Vagina (tissue), 2 donors: ENCODE data around the gene MTA2.
A peak's percentile ranks its signal among the peaks of the same experiment; 100 is the strongest.

ENCODE experiments used
- CTCF ChIP-seq, 3 experiments: fragments of 450-650 bp in 2 of 3; fragments of 200-600 bp in 1 of 3; sonication (generic) in 1 of 3; IDR thresholded peaks; one replicate each; pipeline ENCODE4 v1.5.1; 2017 to 2019; ENCODE audit warnings: antibody characterized with exemption in 3 of 3, mild to moderate bottlenecking in 2 of 3, moderate library complexity in 2 of 3
- POLR2A ChIP-seq, 2 donors: fragments of 450-650 bp; IDR thresholded peaks; one replicate each; pipeline ENCODE4 v1.6.1; 2017; ENCODE audit warnings: antibody characterized with exemption in 2 of 2, mild to moderate bottlenecking in 2 of 2, moderate library complexity in 2 of 2

- TF ChIP-seq CTCF (IDR thresholded peaks at IDR 0.05) = no peak
- peak in 1 of 2 donors; percentile 42 for TF ChIP-seq POLR2A (IDR thresholded peaks at IDR 0.05)
These were observed at the start of gene MTA2 for GRCh38 chr11:62601372-62602140.
